ENCODE results near the gene CCP110. TPM values are rescaled to one million over a fixed set of nuclear protein-coding genes. Genes with fewer than 3 reads are reported as not detected.

CCP110 gene
- total and polyA plus RNA-seq, 2 of the 13 experiments (the other 11 are each of a cell fraction or from before 2014, with no cell fraction given): 10.0 to 11.1 TPM

- TF ChIP-seq ZBTB10 (CRISPR knock-in tag; IDR thresholded peaks at IDR 0.05; ENCODE audit: borderline replicate concordance): no peak
- TF ChIP-seq, protein P1, sequence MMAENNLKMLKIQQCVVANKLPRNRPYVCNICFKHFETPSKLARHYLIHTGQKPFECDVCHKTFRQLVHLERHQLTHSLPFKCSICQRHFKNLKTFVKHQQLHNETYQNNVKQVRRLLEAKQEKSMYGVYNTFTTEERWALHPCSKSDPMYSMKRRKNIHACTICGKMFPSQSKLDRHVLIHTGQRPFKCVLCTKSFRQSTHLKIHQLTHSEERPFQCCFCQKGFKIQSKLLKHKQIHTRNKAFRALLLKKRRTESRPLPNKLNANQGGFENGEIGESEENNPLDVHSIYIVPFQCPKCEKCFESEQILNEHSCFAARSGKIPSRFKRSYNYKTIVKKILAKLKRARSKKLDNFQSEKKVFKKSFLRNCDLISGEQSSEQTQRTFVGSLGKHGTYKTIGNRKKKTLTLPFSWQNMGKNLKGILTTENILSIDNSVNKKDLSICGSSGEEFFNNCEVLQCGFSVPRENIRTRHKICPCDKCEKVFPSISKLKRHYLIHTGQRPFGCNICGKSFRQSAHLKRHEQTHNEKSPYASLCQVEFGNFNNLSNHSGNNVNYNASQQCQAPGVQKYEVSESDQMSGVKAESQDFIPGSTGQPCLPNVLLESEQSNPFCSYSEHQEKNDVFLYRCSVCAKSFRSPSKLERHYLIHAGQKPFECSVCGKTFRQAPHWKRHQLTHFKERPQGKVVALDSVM (CRISPR knock-in tag; IDR thresholded peaks at IDR 0.05): peak; percentile 68
- TF ChIP-seq ZNF543 (CRISPR knock-in tag; IDR thresholded peaks at IDR 0.05): peak; percentile 84
- 0 out of 2 replicates have a peak, but pooled peaks have one; percentile 53 for TF ChIP-seq KDM1A (CRISPR knock-in tag; IDR thresholded peaks at IDR 0.05)
- TF ChIP-seq ZNF746 (CRISPR knock-in tag; IDR thresholded peaks at IDR 0.05): no peak; the same call in 1 of the 2 replicates
- no peak for TF ChIP-seq RAD21 (CRISPR knock-in tag; IDR thresholded peaks at IDR 0.05)
- TF ChIP-seq ZNF33B (CRISPR knock-in tag; IDR thresholded peaks at IDR 0.05): peak; percentile 58; the same call in 1 of the 2 replicates
- no peak for TF ChIP-seq SYNCRIP (IDR thresholded peaks at IDR 0.05; ENCODE audit: insufficient read depth, low read depth, low read length)
- TF ChIP-seq ZNF44 (CRISPR knock-in tag; IDR thresholded peaks at IDR 0.05): peak; percentile 66; the same call in 1 of the 2 replicates
- TF ChIP-seq ATF3 (CRISPR knock-in tag; IDR thresholded peaks at IDR 0.05): 0 out of 2 replicates have a peak, but pooled peaks have one; percentile 28
- TF ChIP-seq MED1 (CRISPR knock-in tag; IDR thresholded peaks at IDR 0.05): peak; percentile 17; the same call in 1 of the 2 replicates
- TF ChIP-seq KDM3A (CRISPR knock-in tag; IDR thresholded peaks at IDR 0.05; ENCODE audit: low read depth): peak; percentile 73; the same call in 1 of the 2 replicates
- no peak for TF ChIP-seq MTF2 (CRISPR knock-in tag; IDR thresholded peaks at IDR 0.05; ENCODE audit: borderline replicate concordance)
- peak; percentile 88 for TF ChIP-seq ZFP36L1 (CRISPR knock-in tag; IDR thresholded peaks at IDR 0.05)
- TF ChIP-seq ISL2 (CRISPR knock-in tag; IDR thresholded peaks at IDR 0.05): peak; percentile 39
- no peak; the same call in 1 of the 2 replicates for TF ChIP-seq SSRP1 (CRISPR knock-in tag; IDR thresholded peaks at IDR 0.05)
- TF ChIP-seq HOXA3 (CRISPR knock-in tag; IDR thresholded peaks at IDR 0.05): peak; percentile 97
- TF ChIP-seq KDM5B (CRISPR knock-in tag; IDR thresholded peaks at IDR 0.05; ENCODE audit: borderline replicate concordance): peak; percentile 95
- TF ChIP-seq TARDBP (CRISPR knock-in tag; IDR thresholded peaks at IDR 0.05): peak; percentile 68; the same call in 1 of the 2 replicates
- peak; percentile 84; the same call in 1 of the 2 replicates for TF ChIP-seq ZNF580 (CRISPR knock-in tag; IDR thresholded peaks at IDR 0.05; ENCODE audit: borderline replicate concordance, low read depth)
- TF ChIP-seq MIER3 (CRISPR knock-in tag; IDR thresholded peaks at IDR 0.05; ENCODE audit: borderline replicate concordance): peak; percentile 55; the same call in 1 of the 2 replicates
- TF ChIP-seq PHF20 (CRISPR knock-in tag; IDR thresholded peaks at IDR 0.05): peak; percentile 54; the same call in 1 of the 2 replicates
- TF ChIP-seq, protein P2, sequence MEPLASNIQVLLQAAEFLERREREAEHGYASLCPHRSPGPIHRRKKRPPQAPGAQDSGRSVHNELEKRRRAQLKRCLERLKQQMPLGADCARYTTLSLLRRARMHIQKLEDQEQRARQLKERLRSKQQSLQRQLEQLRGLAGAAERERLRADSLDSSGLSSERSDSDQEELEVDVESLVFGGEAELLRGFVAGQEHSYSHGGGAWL (CRISPR knock-in tag; IDR thresholded peaks at IDR 0.05): peak; percentile 91
- peak; percentile 16; the same call in 1 of the 2 replicates for TF ChIP-seq HMG20A (CRISPR knock-in tag; IDR thresholded peaks at IDR 0.05; ENCODE audit: borderline replicate concordance)
- peak; percentile 70 for TF ChIP-seq RBM22 (optimal IDR thresholded peaks at IDR 0.05; ENCODE audit: low read length)
Observed at GRCh38 chr16:19521471-19522396, 2.0 kb upstream of the CCP110 start, which contains the start of gene GDE1 (continued).
